HG03103 (cell line): Measurements from ENCODE around the gene DYSF.

Experiments used
- ATAC-seq: cut with Tn5 transposase; IDR thresholded peaks from one replicate; pipeline ENCODE4 v1.9.1; 2021; ENCODE audit warnings: low read depth; ENCODE audit not compliant: unreplicated experiment

DYSF gene

DNA sequence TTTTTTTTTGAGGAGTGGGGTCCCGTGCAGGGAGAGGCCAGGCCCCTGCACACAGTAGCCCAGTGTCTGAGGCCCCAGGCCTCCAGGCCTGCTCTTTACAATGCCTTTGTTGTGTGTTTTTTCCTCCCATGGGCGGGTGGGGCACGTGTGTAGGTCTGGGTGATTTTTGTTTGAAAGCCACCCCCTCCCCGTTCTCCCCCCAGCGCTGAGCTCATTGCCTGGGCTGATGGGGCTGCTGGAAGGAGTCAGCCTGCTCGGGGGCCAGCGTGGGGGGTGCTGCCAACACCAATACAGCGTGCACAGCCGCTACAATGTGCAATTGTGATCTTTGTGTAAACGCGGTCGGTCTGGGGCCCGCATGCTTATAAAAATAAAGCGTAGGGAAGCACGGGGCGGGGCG, 142.7 kb downstream of the DYSF start:
- no peak for ATAC-seq

DNA sequence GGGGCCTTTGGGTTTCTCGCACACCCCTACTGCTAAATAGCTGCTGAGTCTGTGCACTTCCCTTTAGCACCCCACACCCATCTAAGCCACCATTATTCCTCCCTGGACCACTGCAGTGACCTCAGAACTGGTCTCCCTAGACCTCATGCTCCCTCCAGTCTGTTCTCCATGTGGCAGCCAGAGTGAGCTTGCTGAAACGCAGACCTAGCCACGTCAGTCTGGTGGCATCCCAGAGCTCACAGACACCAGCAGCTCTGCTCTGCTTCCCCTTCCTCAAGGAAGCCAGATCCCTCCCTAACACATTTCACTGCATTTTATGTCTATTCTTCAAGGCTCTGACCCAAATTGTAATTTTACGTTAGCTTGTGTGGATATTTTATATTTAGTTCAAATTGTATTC, 144.4 kb downstream of the DYSF start:
- no peak for ATAC-seq

DNA sequence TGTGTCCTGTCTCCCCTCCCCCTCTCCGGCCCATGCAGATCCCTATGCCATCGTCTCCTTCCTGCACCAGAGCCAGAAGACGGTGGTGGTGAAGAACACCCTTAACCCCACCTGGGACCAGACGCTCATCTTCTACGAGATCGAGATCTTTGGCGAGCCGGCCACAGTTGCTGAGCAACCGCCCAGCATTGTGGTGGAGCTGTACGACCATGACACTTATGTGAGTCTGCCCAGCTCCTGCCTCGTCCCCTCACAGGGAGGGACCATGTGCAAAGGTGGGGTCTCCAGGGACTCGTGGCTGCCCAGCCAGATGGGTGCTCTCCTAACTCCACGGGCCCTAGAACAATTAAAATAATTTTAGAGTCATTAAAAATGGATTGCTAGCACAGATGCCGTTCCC, 145.2 kb downstream of the DYSF start:
- no peak for ATAC-seq

GRCh38 chr2:71599038-71599437, 145.7 kb downstream of the DYSF start:
- ATAC-seq, result no peak

- no peak for ATAC-seq
Measured at GRCh38 chr2:71599646-71600236, 146.4 kb downstream of the DYSF start.

- no peak for ATAC-seq
Measured at GRCh38 chr2:71600555-71600954, 147.2 kb downstream of the DYSF start.

GRCh38 chr2:71601136-71602114, 148.1 kb downstream of the DYSF start:
- ATAC-seq, result no peak

DNA sequence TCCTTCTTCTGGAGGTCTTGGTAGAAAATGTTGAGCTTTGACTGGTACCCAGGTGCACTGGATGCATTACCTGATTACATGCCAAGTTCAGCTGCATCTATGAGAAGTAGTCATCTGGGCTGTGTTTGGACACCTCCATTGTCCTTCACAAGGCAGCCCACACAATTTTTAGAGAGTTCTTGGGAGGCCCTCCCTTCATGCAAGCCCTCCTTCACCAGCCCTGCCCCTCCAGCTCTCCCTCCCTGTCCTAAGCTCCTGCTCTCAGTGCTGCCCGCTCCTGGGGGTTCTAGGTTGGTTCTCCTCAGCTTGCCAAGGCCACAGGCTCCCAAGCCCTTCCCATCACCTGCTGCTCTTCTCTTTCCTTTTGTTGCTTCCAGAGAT, 148.7 kb downstream of the DYSF start:
- no peak for ATAC-seq

DNA sequence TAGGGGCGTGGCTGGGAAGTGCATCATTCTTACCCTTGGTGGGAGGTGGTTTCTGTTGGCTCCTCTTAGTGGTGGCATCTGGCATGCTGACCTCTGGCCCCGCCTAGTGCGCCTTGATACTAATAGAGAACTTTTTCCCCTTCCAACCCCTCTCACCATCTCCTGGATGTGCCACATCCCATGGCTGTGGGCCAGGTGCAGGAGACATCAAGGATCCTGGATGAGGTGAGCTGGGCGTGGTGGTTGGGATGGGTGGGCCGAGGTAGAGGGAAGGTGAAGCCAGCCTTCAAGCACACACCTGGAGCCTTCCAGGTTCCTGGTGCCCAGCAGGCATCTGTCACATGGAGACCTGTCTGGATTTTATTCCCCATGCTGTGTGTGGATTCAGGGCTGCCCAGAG, 149.2 kb downstream of the DYSF start:
- no peak for ATAC-seq

DNA sequence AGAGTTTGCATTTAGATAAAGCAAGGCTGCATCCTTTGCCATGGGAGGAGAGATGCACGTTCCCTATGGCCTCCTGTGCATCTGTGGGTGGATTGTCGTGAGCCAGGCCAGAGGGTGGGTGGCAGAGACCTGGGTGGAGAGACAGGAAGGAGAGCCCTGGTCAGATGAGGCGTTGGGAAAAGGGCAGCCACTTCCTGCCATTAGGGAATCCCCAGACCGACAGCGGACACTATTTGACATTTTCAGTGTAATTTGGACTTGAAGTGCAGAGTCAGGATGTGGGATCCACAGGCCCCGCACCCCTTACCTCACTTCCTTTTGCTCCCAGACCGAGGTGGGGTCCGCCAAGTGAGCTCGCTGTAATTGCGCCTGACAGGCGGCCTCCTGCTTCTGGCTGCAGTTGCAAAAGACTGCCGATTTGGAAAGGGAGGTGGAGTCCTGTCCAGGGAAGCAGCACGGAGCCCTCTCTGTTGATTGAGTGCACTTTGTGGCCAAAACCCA, 150.0 kb downstream of the DYSF start:
- no peak for ATAC-seq

DNA sequence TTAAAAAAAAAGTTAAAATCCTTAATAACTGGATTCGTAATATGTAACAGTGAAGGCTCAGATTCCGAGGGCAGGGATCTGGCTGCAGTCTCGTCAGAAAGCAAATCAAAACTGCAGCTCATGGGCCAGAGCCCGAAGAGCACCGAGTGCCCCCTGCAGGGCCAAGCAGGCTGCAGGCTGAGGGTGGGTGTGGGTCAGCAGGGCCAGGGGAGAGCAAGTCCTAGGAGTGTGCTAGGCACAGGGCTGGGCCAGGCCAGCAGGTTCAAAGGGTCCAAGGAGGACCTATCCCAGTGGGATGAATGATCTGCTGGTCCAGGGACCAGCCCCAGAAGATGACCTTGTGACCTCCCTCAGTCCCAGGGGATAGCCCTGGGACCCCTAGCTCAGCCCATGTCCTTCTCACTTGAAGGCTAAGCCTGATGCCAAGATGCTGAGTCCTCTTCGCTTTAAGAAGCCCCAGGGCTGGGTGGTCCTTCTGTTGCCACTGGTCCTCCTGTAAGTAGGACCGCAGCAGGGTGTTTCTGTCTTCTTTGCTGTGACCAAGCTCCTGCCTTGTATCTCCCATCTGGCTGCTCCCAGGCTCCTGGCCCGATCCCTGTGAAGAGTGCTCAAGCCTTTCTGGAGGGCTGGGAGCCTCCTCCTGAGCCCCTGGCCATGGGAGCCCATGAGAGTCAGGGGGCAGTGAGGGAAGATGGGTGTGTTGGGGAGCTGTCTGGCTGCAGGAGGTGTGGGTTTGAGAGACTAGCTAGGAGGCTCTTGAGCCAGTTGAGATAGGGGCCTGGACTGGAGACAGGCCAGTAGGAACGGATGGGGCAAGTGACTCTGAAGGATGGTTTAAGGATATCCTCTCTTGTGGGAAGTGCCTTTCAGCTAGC, 150.7 kb downstream of the DYSF start:
- ATAC-seq, result no peak

DNA sequence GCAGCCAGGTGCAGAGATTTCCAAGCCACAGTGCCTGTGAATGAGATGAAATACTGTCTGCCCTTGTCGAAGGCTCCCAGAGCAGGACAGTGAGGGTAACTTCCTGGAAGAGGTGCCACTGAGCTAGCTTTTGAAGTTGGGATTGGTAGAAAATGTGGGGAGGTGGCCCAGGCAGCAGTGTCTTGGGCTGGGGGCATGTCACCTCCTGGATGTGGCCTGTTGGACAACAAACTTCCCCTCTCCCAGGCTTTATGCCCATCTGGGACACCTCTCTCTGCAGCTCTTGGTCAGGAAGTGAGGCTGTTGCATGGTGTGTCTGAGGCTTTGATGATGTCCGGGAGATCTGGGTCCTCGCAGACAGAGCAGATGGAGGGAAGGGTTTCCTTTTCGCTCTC, 151.4 kb downstream of the DYSF start:
- no peak for ATAC-seq

- ATAC-seq, result no peak
Measured at GRCh38 chr2:71605173-71605641, 151.8 kb downstream of the DYSF start.

DNA sequence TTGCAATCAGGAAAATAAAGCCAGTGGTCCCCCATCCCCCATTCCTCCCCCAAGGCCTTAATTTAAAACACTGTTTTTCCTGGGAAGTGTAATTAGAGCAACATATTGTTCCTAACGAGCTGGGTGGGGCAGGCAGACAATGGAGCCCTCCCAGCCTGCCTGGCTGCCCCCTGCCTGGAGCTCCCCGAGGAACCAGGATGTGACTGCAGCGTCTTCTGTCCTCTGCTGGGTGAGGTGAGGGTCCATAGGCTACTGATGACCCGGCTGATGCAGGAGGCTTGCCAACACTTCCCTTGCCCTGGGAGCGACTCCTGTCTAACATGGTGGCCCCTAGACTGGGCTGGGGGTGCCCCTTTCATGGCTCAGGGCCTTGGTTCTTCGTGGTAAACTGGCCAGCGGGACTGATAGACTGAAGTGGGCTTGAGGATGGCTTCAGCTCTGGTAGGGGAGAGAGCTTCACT, 152.4 kb downstream of the DYSF start:
- no peak for ATAC-seq

GRCh38 chr2:71606244-71606643, 152.9 kb downstream of the DYSF start:
- ATAC-seq, result no peak

- no peak for ATAC-seq
Measured at GRCh38 chr2:71607151-71607889, 154.0 kb downstream of the DYSF start.

DNA sequence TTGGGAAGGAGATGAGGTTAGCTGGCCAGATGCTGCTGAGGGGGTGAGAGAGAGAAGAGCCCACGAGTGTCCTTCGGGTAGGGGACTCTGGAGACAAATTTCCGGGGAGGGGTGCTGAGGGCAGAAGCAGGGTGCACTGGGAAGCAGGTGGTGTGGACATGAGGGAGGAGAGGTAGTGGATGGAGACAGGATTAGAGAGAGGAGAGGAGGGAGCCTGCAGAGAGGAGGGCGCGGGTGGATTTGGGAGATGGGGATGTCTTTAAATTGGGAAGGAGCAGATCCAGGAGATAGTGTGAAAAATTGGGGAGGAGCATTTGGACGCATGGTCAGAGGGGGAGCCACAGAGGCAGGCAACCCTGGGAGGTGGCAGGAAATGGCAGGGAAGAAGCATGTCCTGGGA, 154.7 kb downstream of the DYSF start:
- ATAC-seq, result no peak

DNA sequence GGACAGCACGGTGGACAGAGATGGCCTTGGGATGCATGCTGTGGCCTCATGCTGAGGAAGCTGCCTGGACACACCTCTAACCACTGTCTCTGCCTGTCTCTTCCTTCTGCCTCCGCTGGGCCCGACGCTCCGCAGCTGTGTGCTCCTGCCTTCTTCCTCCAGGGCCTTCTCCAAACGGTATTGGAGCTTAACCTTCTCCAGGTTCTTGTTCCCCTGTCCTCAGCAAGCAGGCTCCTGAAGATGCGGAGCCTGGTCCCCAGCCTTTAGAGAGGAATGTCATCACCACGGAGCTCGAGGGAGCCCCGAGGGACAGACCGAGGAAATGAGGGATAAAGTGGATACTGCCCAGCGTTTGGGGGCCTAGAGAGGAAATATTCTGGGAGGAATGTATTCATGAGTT, 155.1 kb downstream of the DYSF start:
- no peak for ATAC-seq

GRCh38 chr2:71609029-71609428, 155.7 kb downstream of the DYSF start:
- no peak for ATAC-seq

DNA sequence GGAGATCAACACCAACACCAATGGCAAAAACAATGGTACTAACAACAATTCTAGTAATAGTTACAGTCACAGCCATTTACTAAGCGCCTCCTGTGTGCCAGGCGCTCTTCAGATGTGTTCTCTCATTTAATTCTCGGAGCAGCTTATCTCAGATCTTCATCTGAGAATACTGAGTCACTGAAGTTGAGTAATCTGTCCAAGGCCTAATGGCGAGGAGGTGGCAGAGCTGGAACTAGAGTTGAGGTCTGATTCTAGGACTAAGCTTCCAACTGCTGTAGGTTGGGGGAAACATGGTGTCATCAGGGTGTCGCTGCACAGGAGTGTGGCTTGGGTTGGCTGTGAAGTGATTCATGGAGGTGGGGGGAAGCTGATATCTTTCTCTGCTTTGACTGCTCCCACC, 156.1 kb downstream of the DYSF start:
- ATAC-seq, result no peak
